NCI-H2081 treated with DMSO at 0.1 percent for 48 hours (cell line): ENCODE data around the gene NLGN3.

ENCODE experiments used
- DNase-seq: peaks from one replicate; lab custom pipeline; 2025; lab: John Stamatoyannopoulos, UW

NLGN3 gene

DNA sequence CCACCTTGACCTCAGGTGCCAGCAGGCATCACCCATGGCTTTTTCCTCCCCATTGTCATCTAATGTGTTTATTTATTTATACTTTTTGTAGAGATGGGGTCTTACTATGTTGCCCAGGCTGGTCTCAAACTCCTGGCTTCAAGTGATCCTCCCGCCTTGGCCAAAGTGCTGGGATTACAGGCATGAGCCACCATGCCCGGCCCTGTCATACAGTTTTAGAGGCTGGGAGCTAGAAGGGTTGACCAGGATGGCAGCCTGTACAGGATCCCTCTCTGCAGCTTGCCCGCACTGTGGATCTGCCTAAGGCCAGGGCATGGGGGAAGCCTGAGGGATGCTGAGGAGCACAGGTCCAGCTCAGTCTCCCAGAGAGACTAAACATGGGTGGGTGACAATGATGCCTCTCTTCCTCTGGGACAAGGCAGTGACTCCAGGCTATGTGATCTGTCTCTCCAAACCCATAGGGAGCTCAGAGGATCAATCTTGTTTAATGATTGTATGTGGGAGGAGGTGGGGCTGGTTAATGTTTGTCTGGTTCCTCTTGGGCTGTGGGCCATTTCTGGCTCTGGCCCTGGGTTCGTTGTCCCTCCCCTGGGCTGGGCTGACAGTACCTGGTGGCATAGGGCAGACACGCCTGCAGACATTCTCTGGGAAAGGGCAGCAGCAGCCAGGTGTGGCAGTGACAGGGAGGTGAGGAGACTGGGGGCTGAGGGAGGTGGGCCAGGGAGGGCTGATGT, 70.1 kb downstream of the NLGN3 start:
- no peak for DNase-seq

DNA sequence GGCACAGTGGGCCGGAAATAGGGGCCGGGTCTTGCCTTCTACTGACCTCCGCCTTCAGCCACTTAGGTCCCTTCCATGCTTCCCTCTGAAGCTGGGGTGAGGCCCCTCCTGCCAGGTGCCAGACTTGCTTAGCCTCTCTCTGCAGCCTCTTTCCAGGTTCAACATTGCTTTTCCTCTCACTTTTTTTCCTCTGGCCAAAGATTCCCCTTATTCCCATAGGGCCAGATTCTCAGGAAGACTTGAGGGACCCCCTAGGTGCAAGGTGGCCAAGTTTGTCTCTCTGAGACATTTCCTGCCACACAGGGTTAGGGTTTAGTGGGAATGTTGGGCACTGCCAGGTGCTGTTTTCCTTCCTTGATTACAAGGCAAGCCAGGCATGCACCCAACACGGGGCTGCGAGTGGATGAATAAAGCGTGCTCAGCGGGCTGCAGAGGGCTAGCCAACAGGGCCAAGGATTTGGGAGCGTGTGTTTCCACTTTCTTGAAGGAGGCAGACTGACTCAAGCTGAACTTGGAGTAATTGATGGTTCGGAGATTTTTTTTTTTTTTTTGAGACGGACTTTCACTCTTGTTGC, 70.8 kb downstream of the NLGN3 start:
- DNase-seq = no peak

DNA sequence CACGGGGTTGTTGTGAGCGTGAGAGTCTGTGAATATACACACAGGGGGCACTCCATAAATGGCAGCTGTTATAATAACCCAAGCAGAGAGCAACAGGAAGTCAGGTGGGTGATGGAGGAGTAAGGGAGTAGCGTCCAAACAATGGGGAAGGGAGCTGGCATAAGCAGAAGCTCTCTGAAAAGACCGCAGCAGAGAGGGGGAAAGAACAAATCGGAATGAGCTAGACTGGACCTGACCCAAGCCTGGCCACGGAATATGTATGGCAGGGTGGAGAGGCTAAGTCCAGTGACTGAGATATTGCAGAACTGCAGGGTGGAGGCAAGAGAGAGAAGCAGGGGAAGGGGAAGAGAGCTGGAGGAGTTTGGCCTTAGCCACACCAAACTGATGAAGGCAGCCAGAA, 71.8 kb downstream of the NLGN3 start:
- DNase-seq = peak; percentile 81

DNA sequence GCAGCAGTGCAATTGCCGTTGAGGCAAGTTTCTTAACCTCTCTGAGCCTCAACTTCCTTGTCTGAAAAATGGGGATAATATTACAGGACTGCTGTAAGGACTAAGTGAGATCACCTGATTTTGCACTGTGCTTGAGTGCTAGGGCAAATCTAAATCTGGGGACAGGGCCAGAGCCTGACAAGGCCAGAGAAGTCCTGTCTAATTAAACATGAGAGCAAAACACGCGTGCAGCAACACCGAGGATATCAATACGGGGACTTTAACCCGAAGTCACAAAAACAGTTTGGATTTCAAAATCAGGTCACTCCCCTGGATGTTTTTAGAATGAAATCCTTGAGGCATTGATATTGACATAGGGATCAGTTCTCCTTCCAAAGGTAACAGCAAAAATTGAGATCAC, 72.7 kb downstream of the NLGN3 start:
- no peak for DNase-seq
